Trophoblast cell (in vitro differentiated cells and primary cell): Measurements from ENCODE around the gene POR.

Source experiments
- DNase-seq, 2 donors: peaks; one replicate each; pipeline ENCODE4 v3.0.0-alpha.2; 2016
- H2AFZ ChIP-seq: 2 replicates; pipeline ENCODE4 v1.6.1; 2013; ENCODE audit warnings: low read length, moderate library complexity, mild to moderate bottlenecking; ENCODE audit not compliant: insufficient read depth, poor library complexity
- H2AK5ac ChIP-seq: 2 replicates; pipeline ENCODE4 v1.6.1; 2013; ENCODE audit warnings: mild to moderate bottlenecking, low read length
- H2BK120ac ChIP-seq: 2 replicates; pipeline ENCODE4 v1.6.1; 2013; ENCODE audit warnings: low read length, mild to moderate bottlenecking, moderate library complexity; ENCODE audit not compliant: insufficient read depth, poor library complexity
- H2BK12ac ChIP-seq: 2 replicates; pipeline ENCODE4 v1.6.1; 2013; ENCODE audit warnings: mild to moderate bottlenecking, low read length, moderate library complexity
- H2BK5ac ChIP-seq: 2 replicates; pipeline ENCODE4 v1.6.1; 2013; ENCODE audit warnings: low read length, low read depth, moderate library complexity, mild to moderate bottlenecking; ENCODE audit not compliant: poor library complexity
- H3K14ac ChIP-seq: 2 replicates; pipeline ENCODE4 v1.6.1; 2013; ENCODE audit warnings: mild to moderate bottlenecking, low read length
- H3K18ac ChIP-seq: 2 replicates; pipeline ENCODE4 v1.6.1; 2013; ENCODE audit warnings: mild to moderate bottlenecking, low read length
- H3K23ac ChIP-seq: 2 replicates; pipeline ENCODE4 v1.6.1; 2013; ENCODE audit warnings: low read length
- H3K27ac ChIP-seq: 2 replicates; pipeline ENCODE4 v1.5.1; 2013; ENCODE audit warnings: low read depth, mild to moderate bottlenecking, inconsistent platforms, low read length, moderate library complexity
- H3K27me3 ChIP-seq: 2 replicates; pipeline ENCODE4 v1.6.1; 2013; ENCODE audit warnings: inconsistent platforms, mild to moderate bottlenecking, low read length, moderate library complexity; ENCODE audit not compliant: insufficient read depth
- H3K36me3 ChIP-seq, 2 experiments: 1 replicate in 1 of 2; 2 replicates in 1 of 2; pipeline ENCODE4 v1.6.1; 2013; ENCODE audit warnings: low read length in 2 of 2, mild to moderate bottlenecking in 2 of 2, moderate library complexity in 1 of 2; ENCODE audit not compliant: insufficient read depth in 2 of 2, control insufficient read depth in 1 of 2
- H3K4ac ChIP-seq: 2 replicates; pipeline ENCODE4 v1.6.1; 2013; ENCODE audit warnings: low read depth, mild to moderate bottlenecking, low read length, moderate library complexity
- H3K4me1 ChIP-seq, 2 experiments: 1 replicate in 1 of 2; 2 replicates in 1 of 2; pipeline ENCODE4 v1.6.1; 2013; ENCODE audit warnings: low read length in 2 of 2, mild to moderate bottlenecking in 2 of 2, moderate library complexity in 1 of 2; ENCODE audit not compliant: insufficient read depth in 2 of 2, control insufficient read depth in 1 of 2
- H3K4me2 ChIP-seq: 2 replicates; pipeline ENCODE4 v1.6.1; 2013; ENCODE audit warnings: inconsistent platforms, mild to moderate bottlenecking, low read length, moderate library complexity
- H3K4me3 ChIP-seq: 2 replicates; pipeline ENCODE4 v1.5.1; 2013; ENCODE audit warnings: mild to moderate bottlenecking, low read depth, low read length, inconsistent platforms
- H3K79me1 ChIP-seq: one replicate; pipeline ENCODE4 v1.6.1; 2013; ENCODE audit warnings: low read length
- H3K79me2 ChIP-seq: 2 replicates; pipeline ENCODE4 v1.6.1; 2013; ENCODE audit warnings: low read length, mild to moderate bottlenecking; ENCODE audit not compliant: control insufficient read depth, insufficient read depth, poor library complexity
- H3K9ac ChIP-seq: 2 replicates; pipeline ENCODE4 v1.6.1; 2013; ENCODE audit warnings: mild to moderate bottlenecking, low read length
- H3K9me3 ChIP-seq: 2 replicates; pipeline ENCODE4 v1.6.1; 2013; ENCODE audit warnings: low read depth, mild to moderate bottlenecking, control low read depth, inconsistent platforms, low read length; ENCODE audit not compliant: insufficient read depth
- H4K12ac ChIP-seq: 2 replicates; pipeline ENCODE4 v1.6.1; 2013; ENCODE audit warnings: low read depth, mild to moderate bottlenecking, low read length, moderate library complexity
- H4K8ac ChIP-seq: 2 replicates; pipeline ENCODE4 v1.6.1; 2013; ENCODE audit warnings: low read depth, mild to moderate bottlenecking, low read length, moderate library complexity
- H4K91ac ChIP-seq: one replicate; pipeline ENCODE4 v1.6.1; 2013; ENCODE audit warnings: low read depth, mild to moderate bottlenecking, low read length, moderate library complexity
- WGBS: extraction: QIAGEN DNeasy Blood & Tissue Kit; methylation state at CpG from one replicate; pipeline ENCODE4 v1.1.7; 2013; ENCODE audit warnings: missing lambda C conversion rate; ENCODE audit not compliant: insufficient read length, insufficient coverage; ENCODE audit errors: extremely low coverage; 5-methylcytosine and 5-hydroxymethylcytosine counted together

Gene POR

GRCh38 chr7:75878769-75879611, 36.0 kb upstream of the POR start, which contains the start of gene RHBDD2:
TSS of gene RHBDD2 (plus strand) at chr7:75879034. CDS start at chr7:75879083, 49 bp downstream.
- Histone ChIP-seq H2AK5ac (peak within 1 kb of the TSS; percentile 37), H3K14ac (peak within 1 kb of the TSS; percentile 83), H3K9ac (peak within 1 kb of the TSS; percentile 99), H2BK12ac (peak within 1 kb of the TSS; percentile 23), H3K4ac (peak within 1 kb of the TSS; percentile 64), H2AFZ (peak within 1 kb of the TSS; percentile 67), H2BK5ac (peak within 1 kb of the TSS; percentile 37), H3K36me3 (peaks cover 17 to 19% of the 10 kb centered on the region in 2 experiments), H2BK120ac (peak within 1 kb of the TSS; percentile 28), H3K27ac (peak within 1 kb of the TSS; percentile 63), H4K12ac (peak within 1 kb of the TSS; percentile 65), H3K27me3 (no peaks in the 10 kb centered on the region), H4K8ac (peak within 1 kb of the TSS; percentile 95), H3K4me3 (peak within 1 kb of the TSS; percentile 99), H3K18ac (peak within 1 kb of the TSS; percentile 77), H4K91ac (peak within 1 kb of the TSS; percentile 74), H3K79me2 (peaks cover 7% of the 10 kb centered on the region), H3K9me3 (peaks cover 2% of the 10 kb centered on the region), H3K79me1 (peaks cover 8% of the 10 kb centered on the region), H3K4me1 (peaks cover 2 to 5% of the 10 kb centered on the region in 2 experiments), H3K23ac (no peak within 1 kb of the TSS), H3K4me2 (peak within 1 kb of the TSS; percentile 94)
- WGBS, result no CpG with 5 or more reads among the region's 65 CpGs
- peak; percentile 88 to 91 for DNase-seq

GRCh38 chr7:75879771-75880184, 35.2 kb upstream of the POR start:
- no peak overlapping the region for H2BK12ac ChIP-seq
- peaks cover 2 to 5% of the 10 kb centered on the region in 2 experiments for H3K4me1 ChIP-seq
- H4K12ac ChIP-seq, result no peak overlapping the region
- H3K4me3 ChIP-seq, result no peak overlapping the region
- H4K91ac ChIP-seq, result no peak overlapping the region
- WGBS, result no CpG with 5 or more reads among the region's 8 CpGs
- no peak overlapping the region for H2AFZ ChIP-seq
- H3K23ac ChIP-seq, result no peak overlapping the region
- peaks cover 7% of the 10 kb centered on the region for H3K79me2 ChIP-seq
- H4K8ac ChIP-seq, result no peak overlapping the region
- no peak overlapping the region for H3K9ac ChIP-seq
- peak in 1 of 2 donors; percentile 81 for DNase-seq
- H2BK5ac ChIP-seq, result no peak overlapping the region
- no peak overlapping the region for H3K27ac ChIP-seq
- no peak overlapping the region for H2BK120ac ChIP-seq
- H3K14ac ChIP-seq, result no peak overlapping the region
- peak overlapping the region; percentile 94 for H3K4me2 ChIP-seq
- no peak overlapping the region for H3K18ac ChIP-seq
- H3K4ac ChIP-seq, result peak overlapping the region; percentile 47
- peaks cover 8% of the 10 kb centered on the region for H3K79me1 ChIP-seq
- no peaks in the 10 kb centered on the region for H3K27me3 ChIP-seq
- peaks cover 25 to 26% of the 10 kb centered on the region in 2 experiments for H3K36me3 ChIP-seq
- H2AK5ac ChIP-seq, result no peak overlapping the region
- peaks cover 2% of the 10 kb centered on the region for H3K9me3 ChIP-seq

- Histone ChIP-seq H3K18ac (no peak overlapping the region), H2BK120ac (no peak overlapping the region), H3K9me3 (peaks cover 2% of the 10 kb centered on the region), H3K27ac (no peak overlapping the region), H3K4me3 (no peak overlapping the region), H3K27me3 (no peaks in the 10 kb centered on the region), H2AK5ac (no peak overlapping the region), H3K9ac (no peak overlapping the region), H3K23ac (peak overlapping the region; percentile 85), H3K79me1 (peaks cover 8% of the 10 kb centered on the region), H3K4me1 (peaks cover 2 to 5% of the 10 kb centered on the region in 2 experiments), H4K91ac (no peak overlapping the region), H2AFZ (no peak overlapping the region), H2BK12ac (no peak overlapping the region), H3K4me2 (no peak overlapping the region), H3K36me3 (peaks cover 30% of the 10 kb centered on the region in 2 experiments), H4K8ac (peak overlapping the region; percentile 44), H4K12ac (no peak overlapping the region), H3K79me2 (peaks cover 7% of the 10 kb centered on the region), H3K4ac (peak overlapping the region; percentile 49), H3K14ac (no peak overlapping the region), H2BK5ac (no peak overlapping the region)
- no peak for DNase-seq
- WGBS, result no CpG with 5 or more reads among the region's 4 CpGs
Measured at GRCh38 chr7:75880242-75880641, 34.7 kb upstream of the POR start.

- DNase-seq, result no peak
- no peak overlapping the region for H4K8ac ChIP-seq
- no peak overlapping the region for H2AFZ ChIP-seq
- H3K27ac ChIP-seq, result no peak overlapping the region
- no CpG with 5 or more reads among the region's 23 CpGs for WGBS
- H2BK12ac ChIP-seq, result no peak overlapping the region
- no peak overlapping the region for H3K18ac ChIP-seq
- no peak overlapping the region for H3K9ac ChIP-seq
- H3K4me3 ChIP-seq, result no peak overlapping the region
- no peak overlapping the region for H2BK5ac ChIP-seq
- peaks cover 7% of the 10 kb centered on the region for H3K79me2 ChIP-seq
- no peak overlapping the region for H2AK5ac ChIP-seq
- H4K91ac ChIP-seq, result no peak overlapping the region
- H3K9me3 ChIP-seq, result peaks cover 2% of the 10 kb centered on the region
- peak overlapping the region; percentile 21 for H3K4ac ChIP-seq
- no peak overlapping the region for H2BK120ac ChIP-seq
- no peaks in the 10 kb centered on the region for H3K27me3 ChIP-seq
- peaks cover 2 to 5% of the 10 kb centered on the region in 2 experiments for H3K4me1 ChIP-seq
- H3K79me1 ChIP-seq, result peaks cover 8% of the 10 kb centered on the region
- H3K4me2 ChIP-seq, result no peak overlapping the region
- no peak overlapping the region for H3K23ac ChIP-seq
- H4K12ac ChIP-seq, result no peak overlapping the region
- peaks cover 38 to 42% of the 10 kb centered on the region in 2 experiments for H3K36me3 ChIP-seq
- H3K14ac ChIP-seq, result no peak overlapping the region
Measured at GRCh38 chr7:75881436-75882095, 33.4 kb upstream of the POR start.
